Measurements from ENCODE around the gene CAMK1D. TPM values are rescaled to one million over a fixed set of nuclear protein-coding genes. Genes with fewer than 3 reads are reported as not detected.

The CAMK1D gene
- total and polyA plus RNA-seq, 2 of the 8 experiments (the other 6 are each of a cell fraction or from before 2014, with no cell fraction given), result 3.5 to 10.6 TPM

GRCh38 chr10:12848439-12849173 lies 499.3 kb downstream of the CAMK1D start:
- Histone ChIP-seq H2BK20ac (ENCODE audit: low read length) (no peak overlapping the region), H3K9me3 (ENCODE audit: insufficient read depth in 2 of 2, low read depth in 1 of 2, low read length in 1 of 2) (no peaks in the 10 kb centered on the region), H2BK120ac (replicated peaks; ENCODE audit: low read depth, low read length) (no peak overlapping the region), H3K56ac (replicated peaks; ENCODE audit: insufficient read length, low read depth, low read length) (no peak overlapping the region), H2BK5ac (ENCODE audit: low read depth, low read length) (no peak overlapping the region), H3K23me2 (ENCODE audit: low read depth, low read length) (no peaks in the 10 kb centered on the region), H4K5ac (ENCODE audit: insufficient read length, low read depth, low read length) (no peak overlapping the region), H2AK5ac (ENCODE audit: low read depth, low read length) (no peak overlapping the region), H3K79me1 (ENCODE audit: low read depth, low read length) (no peaks in the 10 kb centered on the region), H3K4me1 (replicated peaks in 1 of 4; ENCODE audit: control insufficient read depth in 3 of 4, insufficient read depth in 4 of 4, low read length in 3 of 4) (peaks cover 0 to 4% (median 0%) of the 10 kb centered on the region in 4 experiments; a peak in 1 of 7 replicates), H4K20me1 (replicated peaks in 1 of 2; ENCODE audit: control insufficient read depth in 1 of 2, insufficient read depth in 2 of 2, low read length in 2 of 2) (no peaks in the 10 kb centered on the region), H2BK12ac (ENCODE audit: low read depth, low read length) (no peak overlapping the region), H3K23ac (ENCODE audit: insufficient read length) (no peak overlapping the region), H3K4me3 (ENCODE audit: extremely low read depth in 1 of 4, insufficient read depth in 2 of 4, low read depth in 3 of 4, low read length in 4 of 4) (no peak overlapping the region), H3K79me2 (ENCODE audit: control insufficient read depth in 1 of 2, insufficient read depth in 2 of 2, low read length in 2 of 2) (no peaks in the 10 kb centered on the region), H2AFZ (ENCODE audit: low read length) (no peak overlapping the region), H3K18ac (ENCODE audit: extremely low read depth, low read length) (no peak overlapping the region), H3K14ac (ENCODE audit: insufficient read length) (no peak overlapping the region), H4K8ac (ENCODE audit: extremely low read depth, insufficient read depth, low read length) (no peak overlapping the region), H3K9ac (replicated peaks in 1 of 4; ENCODE audit: extremely low read depth in 1 of 4, low read depth in 3 of 4, low read length in 3 of 4) (no peak overlapping the region), H2BK15ac (ENCODE audit: low read length) (no peak overlapping the region), H3K4me2 (ENCODE audit: insufficient read depth in 1 of 2, low read depth in 2 of 2, low read length in 2 of 2) (no peak overlapping the region), H4K91ac (replicated peaks; ENCODE audit: insufficient read length, low read length) (no peak overlapping the region), H3K27me3 (replicated peaks in 1 of 4; ENCODE audit: control insufficient read depth in 3 of 4, extremely low read depth in 1 of 4, insufficient read depth in 3 of 4, low read length in 3 of 4) (no peaks in the 10 kb centered on the region), H3K4ac (replicated peaks; ENCODE audit: insufficient read length, low read depth, low read length) (no peak overlapping the region), H3K36me3 (ENCODE audit: control insufficient read depth in 2 of 4, insufficient read depth in 4 of 4, low read length in 3 of 4) (no peaks in the 10 kb centered on the region), H3K27ac (ENCODE audit: low read depth, low read length) (no peak overlapping the region)
- CTCF ChIA-PET (ENCODE audit: partially characterized antibody), result interaction anchor here (0.6 to 5.3 kb wide), 19 partner anchors 11 to 585 kb away, joined by 3 to 38 read pairs (median 4); no protein-coding TSS in a partner anchor
- no peak for FAIRE-seq
- TF ChIP-seq CBX5 (IDR thresholded peaks at IDR 0.05; ENCODE audit: low read depth, low read length), result no peak
- no peak for TF ChIP-seq POLR2AphosphoS5 (IDR thresholded peaks at IDR 0.05; ENCODE audit: low read depth, low read length)
- WGBS, 2 experiments (ENCODE audit: extremely low coverage in 1 of 2, insufficient coverage in 1 of 2, insufficient read length in 1 of 2, insufficient replicate concordance in 2 of 2, low coverage in 1 of 2, low lambda C conversion rate in 2 of 2, missing lambda C conversion rate in 1 of 2), result 89% methylated on average over 11 of the region's 11 CpGs; no CpG with 5 or more reads in 1 of the 2 experiments
- no peak for DNase-seq (ENCODE audit: low read depth in 1 of 2, low spot score in 2 of 2)
- POLR2A ChIA-PET (ENCODE audit: partially characterized antibody), result no interaction called here

Data from H1 (cell line).